SU-DHL-6 (cell line): ENCODE measurements around the gene ACADS.

Experiments used
- CTCF ChIP-seq: fragments of 200-600 bp; sonication (generic); IDR thresholded peaks from one replicate; pipeline ENCODE4 v1.5.1; 2017; ENCODE audit warnings: antibody characterized with exemption, mild to moderate bottlenecking, low read length, moderate library complexity; ENCODE audit not compliant: insufficient read depth, poor library complexity, severe bottlenecking
- EZH2phosphoT487 ChIP-seq: fragments of 200-600 bp; sonication (generic), shearing (Covaris generic); conservative IDR thresholded peaks from 2 replicates; pipeline ENCODE4 v1.6.1; 2018; ENCODE audit warnings: mild to moderate bottlenecking, antibody characterized with exemption, low read length, moderate library complexity, mixed read lengths

- TF ChIP-seq CTCF = no peak
- TF ChIP-seq EZH2phosphoT487 = no peak
Measured at GRCh38 chr12:120718055-120718454, 7.6 kb upstream of the ACADS start.
